HCT116 (cell line): Measurements from ENCODE around the gene C1orf21.

Experiments used
- EZH2 ChIP-seq: fragments of 200-600 bp; sonication (generic); IDR thresholded peaks from 2 replicates; pipeline ENCODE4 v1.6.1; 2017; ENCODE audit warnings: antibody characterized with exemption, mixed run types
- EZH2phosphoT487 ChIP-seq: fragments of 200-600 bp; IDR thresholded peaks from 2 replicates; pipeline ENCODE4 v1.6.1; 2018; ENCODE audit warnings: antibody characterized with exemption, borderline replicate concordance
- JUND ChIP-seq: IDR thresholded peaks from 2 replicates; pipeline ENCODE4 v1.6.1; 2012
- POLR2A ChIP-seq: IDR thresholded peaks from 2 replicates; pipeline ENCODE4 v1.7.0; 2011; ENCODE audit warnings: borderline replicate concordance; ENCODE audit not compliant: insufficient read depth, insufficient read length; ENCODE audit errors: extremely low read depth
- POLR2AphosphoS5 ChIP-seq: IDR thresholded peaks from 2 replicates; pipeline ENCODE4 v1.6.1; 2011; ENCODE audit warnings: mild to moderate bottlenecking, low read depth, low read length, moderate library complexity
- SIN3A ChIP-seq: IDR thresholded peaks from 2 replicates; pipeline ENCODE4 v1.6.1; 2012; ENCODE audit warnings: low read depth
- SRF ChIP-seq: IDR thresholded peaks from 2 replicates; pipeline ENCODE4 v1.6.1; 2012; ENCODE audit warnings: low read depth
- YY1 ChIP-seq: IDR thresholded peaks from 2 replicates; pipeline ENCODE4 v1.6.1; 2011; ENCODE audit warnings: low read length, low read depth, moderate library complexity, mild to moderate bottlenecking; ENCODE audit not compliant: insufficient replicate concordance; ENCODE audit errors: extremely low read depth
- TF ChIP-seq, protein P1 (sequence below), 3 experiments: fragments of 200-600 bp in 1 of 3; sonication (generic) in 1 of 3; IDR thresholded peaks in 2 of 3; conservative IDR thresholded peaks in 1 of 3; 2 replicates each; pipeline ENCODE4 v1.5.1; 2012 to 2017; ENCODE audit warnings: low read depth in 2 of 3, low read length in 2 of 3, antibody characterized with exemption in 1 of 3, borderline replicate concordance in 1 of 3, control low read depth in 1 of 3, mild to moderate bottlenecking in 1 of 3, mixed read lengths in 1 of 3, mixed run types in 1 of 3, moderate library complexity in 1 of 3; ENCODE audit not compliant: insufficient read depth in 1 of 3

DNA sequence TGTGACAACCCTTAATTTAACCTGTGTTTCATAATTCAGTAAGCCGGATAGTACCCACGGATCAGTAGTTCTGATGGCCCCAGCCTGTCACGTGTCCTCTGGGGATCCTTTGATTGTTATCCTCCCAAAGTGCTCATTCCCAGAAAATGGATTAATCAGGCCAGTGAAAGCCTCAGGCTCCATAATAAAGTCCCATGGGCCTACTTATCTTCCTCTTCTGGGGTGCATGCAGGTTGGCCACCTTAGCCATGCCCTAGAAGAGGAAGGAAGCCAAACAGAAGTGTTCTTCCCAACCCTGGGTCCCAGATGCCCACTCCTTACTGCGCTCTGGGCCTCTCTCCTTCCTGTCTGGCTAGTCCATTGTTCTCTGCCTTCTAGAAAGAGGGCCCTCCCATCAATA, 221.8 kb downstream of the C1orf21 start:
- TF ChIP-seq EZH2phosphoT487 (no peak), POLR2AphosphoS5 (no peak), EZH2 (no peak), JUND (no peak), YY1 (no peak), POLR2A (no peak), SRF (no peak), SIN3A (no peak)
- TF ChIP-seq, protein P1, sequence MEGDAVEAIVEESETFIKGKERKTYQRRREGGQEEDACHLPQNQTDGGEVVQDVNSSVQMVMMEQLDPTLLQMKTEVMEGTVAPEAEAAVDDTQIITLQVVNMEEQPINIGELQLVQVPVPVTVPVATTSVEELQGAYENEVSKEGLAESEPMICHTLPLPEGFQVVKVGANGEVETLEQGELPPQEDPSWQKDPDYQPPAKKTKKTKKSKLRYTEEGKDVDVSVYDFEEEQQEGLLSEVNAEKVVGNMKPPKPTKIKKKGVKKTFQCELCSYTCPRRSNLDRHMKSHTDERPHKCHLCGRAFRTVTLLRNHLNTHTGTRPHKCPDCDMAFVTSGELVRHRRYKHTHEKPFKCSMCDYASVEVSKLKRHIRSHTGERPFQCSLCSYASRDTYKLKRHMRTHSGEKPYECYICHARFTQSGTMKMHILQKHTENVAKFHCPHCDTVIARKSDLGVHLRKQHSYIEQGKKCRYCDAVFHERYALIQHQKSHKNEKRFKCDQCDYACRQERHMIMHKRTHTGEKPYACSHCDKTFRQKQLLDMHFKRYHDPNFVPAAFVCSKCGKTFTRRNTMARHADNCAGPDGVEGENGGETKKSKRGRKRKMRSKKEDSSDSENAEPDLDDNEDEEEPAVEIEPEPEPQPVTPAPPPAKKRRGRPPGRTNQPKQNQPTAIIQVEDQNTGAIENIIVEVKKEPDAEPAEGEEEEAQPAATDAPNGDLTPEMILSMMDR (IDR thresholded peaks at IDR 0.05 in 2 of 3, conservative IDR thresholded peaks at IDR 0.05 in 1 of 3; ENCODE audit: borderline replicate concordance in 1 of 3, insufficient read depth in 1 of 3, low read depth in 2 of 3, low read length in 2 of 3): no peak
